HUES6 (cell line): ENCODE results near the gene HYAL2.
"Not testable (repeated sequence)": the region's sequence is repeated elsewhere in the genome, so short reads cannot be mapped to it uniquely, and the experiment has no call there.

Experiments used
- H3K27ac ChIP-seq: 2 replicates; pipeline ENCODE4 v1.7.0; 2013; ENCODE audit warnings: low read depth, mild to moderate bottlenecking, low read length, inconsistent platforms
- H3K27me3 ChIP-seq: 2 replicates; pipeline ENCODE4 v1.6.1; 2013; ENCODE audit warnings: low read length; ENCODE audit not compliant: control insufficient read depth, insufficient read depth
- H3K36me3 ChIP-seq: 2 replicates; pipeline ENCODE4 v1.6.1; 2013; ENCODE audit warnings: low read length; ENCODE audit not compliant: control insufficient read depth, insufficient read depth
- H3K4me1 ChIP-seq: 2 replicates; pipeline ENCODE4 v1.6.1; 2013; ENCODE audit warnings: low read length; ENCODE audit not compliant: control insufficient read depth, insufficient read depth
- H3K4me3 ChIP-seq: 2 replicates; pipeline ENCODE4 v1.5.1; 2013; ENCODE audit warnings: low read depth, low read length
- H3K9ac ChIP-seq: one replicate; pipeline ENCODE4 v1.6.1; 2013; ENCODE audit warnings: mild to moderate bottlenecking, low read length
- H3K9me3 ChIP-seq: 2 replicates; pipeline ENCODE4 v1.6.1; 2013; ENCODE audit warnings: low read depth, low read length; ENCODE audit not compliant: control insufficient read depth, insufficient read depth

The HYAL2 gene

GRCh38 chr3:50294089-50294488 lies 28.5 kb downstream of the HYAL2 start:
- Histone ChIP-seq H3K9ac (no peak overlapping the region), H3K36me3 (peaks cover 22% of the 10 kb centered on the region), H3K9me3 (no peaks in the 10 kb centered on the region), H3K27me3 (no peaks in the 10 kb centered on the region), H3K4me1 (peaks cover 10% of the 10 kb centered on the region), H3K27ac (no peak overlapping the region), H3K4me3 (no peak overlapping the region)

GRCh38 chr3:50293079-50293801 lies 29.3 kb downstream of the HYAL2 start:
- Histone ChIP-seq H3K4me1 (peaks cover 7% of the 10 kb centered on the region), H3K27me3 (no peaks in the 10 kb centered on the region), H3K27ac (no peak overlapping the region), H3K4me3 (peak overlapping the region; percentile 43; the same call in 1 of the 2 replicates), H3K9ac (no peak overlapping the region), H3K36me3 (peaks cover 31% of the 10 kb centered on the region), H3K9me3 (no peaks in the 10 kb centered on the region)

- H3K9ac ChIP-seq = peak within 1 kb of the TSS; percentile 93
- H3K36me3 ChIP-seq = peaks cover 38% of the 10 kb centered on the region
- H3K27me3 ChIP-seq = no peaks in the 10 kb centered on the region
- H3K4me1 ChIP-seq = peaks cover 4% of the 10 kb centered on the region
- no peaks in the 10 kb centered on the region for H3K9me3 ChIP-seq
- peak within 1 kb of the TSS; percentile 97 for H3K4me3 ChIP-seq
- peak within 1 kb of the TSS; percentile 79; the same call in 1 of the 2 replicates for H3K27ac ChIP-seq
Measured at GRCh38 chr3:50292159-50293078, 30.1 kb downstream of the HYAL2 start, which contains the start of gene IFRD2. Gene IFRD2, minus strand, starts transcription at chr3:50292429. Its CDS starts 155 bp downstream, at chr3:50292274.

- Histone ChIP-seq H3K27me3 (no peaks in the 10 kb centered on the region), H3K9ac (no peak overlapping the region), H3K27ac (no peak overlapping the region), H3K4me1 (peaks cover 4% of the 10 kb centered on the region), H3K36me3 (peaks cover 45% of the 10 kb centered on the region), H3K9me3 (no peaks in the 10 kb centered on the region), H3K4me3 (no peak overlapping the region)
Measured at GRCh38 chr3:50290161-50290641, 32.3 kb downstream of the HYAL2 start.

GRCh38 chr3:50289130-50289529 lies 33.4 kb downstream of the HYAL2 start:
- peaks cover 4% of the 10 kb centered on the region for H3K4me1 ChIP-seq
- no peaks in the 10 kb centered on the region for H3K27me3 ChIP-seq
- H3K4me3 ChIP-seq = no peak overlapping the region
- H3K9ac ChIP-seq = no peak overlapping the region
- H3K27ac ChIP-seq = no peak overlapping the region
- H3K36me3 ChIP-seq = peaks cover 45% of the 10 kb centered on the region
- no peaks in the 10 kb centered on the region for H3K9me3 ChIP-seq

- Histone ChIP-seq H3K4me3 (no peak overlapping the region), H3K4me1 (peaks cover 4% of the 10 kb centered on the region)
Measured at GRCh38 chr3:50288387-50289007, 34.0 kb downstream of the HYAL2 start.

GRCh38 chr3:50287262-50287661 lies 35.3 kb downstream of the HYAL2 start:
- no peaks in the 10 kb centered on the region for H3K4me1 ChIP-seq
- H3K27me3 ChIP-seq = no peaks in the 10 kb centered on the region
- H3K27ac ChIP-seq = no peak overlapping the region
- peaks cover 45% of the 10 kb centered on the region for H3K36me3 ChIP-seq
- H3K4me3 ChIP-seq = no peak overlapping the region
- no peak overlapping the region for H3K9ac ChIP-seq
- H3K9me3 ChIP-seq = no peaks in the 10 kb centered on the region

More at GRCh38 chr3:50288387-50289007, 34.0 kb downstream of the HYAL2 start:
- H3K9me3 ChIP-seq = no peaks in the 10 kb centered on the region
- H3K27ac ChIP-seq = no peak overlapping the region
- H3K36me3 ChIP-seq = peaks cover 45% of the 10 kb centered on the region
- H3K27me3 ChIP-seq = no peaks in the 10 kb centered on the region
- no peak overlapping the region for H3K9ac ChIP-seq

GRCh38 chr3:50286322-50287227 lies 36.0 kb downstream of the HYAL2 start:
- Histone ChIP-seq H3K4me3 (no peak overlapping the region), H3K9me3 (no peaks in the 10 kb centered on the region), H3K27ac (no peak overlapping the region), H3K36me3 (peaks cover 45% of the 10 kb centered on the region), H3K27me3 (no peaks in the 10 kb centered on the region), H3K9ac (no peak overlapping the region), H3K4me1 (no peaks in the 10 kb centered on the region)

GRCh38 chr3:50284121-50284520 lies 38.4 kb downstream of the HYAL2 start:
- not testable (repeated sequence) for H3K9me3 ChIP-seq, H3K27me3 ChIP-seq, H3K4me3 ChIP-seq, H3K9ac ChIP-seq, H3K4me1 ChIP-seq, H3K27ac ChIP-seq
- peaks cover 29% of the 10 kb centered on the region for H3K36me3 ChIP-seq
